GM12873 (cell line): ENCODE data around the gene ZBTB11.

Experiments
- TF ChIP-seq, protein P1 (sequence below): IDR thresholded peaks from 2 replicates; pipeline ENCODE4 v1.5.1; 2012; ENCODE audit warnings: low read depth, mild to moderate bottlenecking, moderate library complexity, low read length, control low read depth; ENCODE audit not compliant: insufficient read depth; ENCODE audit errors: missing control alignments

The ZBTB11 gene

DNA sequence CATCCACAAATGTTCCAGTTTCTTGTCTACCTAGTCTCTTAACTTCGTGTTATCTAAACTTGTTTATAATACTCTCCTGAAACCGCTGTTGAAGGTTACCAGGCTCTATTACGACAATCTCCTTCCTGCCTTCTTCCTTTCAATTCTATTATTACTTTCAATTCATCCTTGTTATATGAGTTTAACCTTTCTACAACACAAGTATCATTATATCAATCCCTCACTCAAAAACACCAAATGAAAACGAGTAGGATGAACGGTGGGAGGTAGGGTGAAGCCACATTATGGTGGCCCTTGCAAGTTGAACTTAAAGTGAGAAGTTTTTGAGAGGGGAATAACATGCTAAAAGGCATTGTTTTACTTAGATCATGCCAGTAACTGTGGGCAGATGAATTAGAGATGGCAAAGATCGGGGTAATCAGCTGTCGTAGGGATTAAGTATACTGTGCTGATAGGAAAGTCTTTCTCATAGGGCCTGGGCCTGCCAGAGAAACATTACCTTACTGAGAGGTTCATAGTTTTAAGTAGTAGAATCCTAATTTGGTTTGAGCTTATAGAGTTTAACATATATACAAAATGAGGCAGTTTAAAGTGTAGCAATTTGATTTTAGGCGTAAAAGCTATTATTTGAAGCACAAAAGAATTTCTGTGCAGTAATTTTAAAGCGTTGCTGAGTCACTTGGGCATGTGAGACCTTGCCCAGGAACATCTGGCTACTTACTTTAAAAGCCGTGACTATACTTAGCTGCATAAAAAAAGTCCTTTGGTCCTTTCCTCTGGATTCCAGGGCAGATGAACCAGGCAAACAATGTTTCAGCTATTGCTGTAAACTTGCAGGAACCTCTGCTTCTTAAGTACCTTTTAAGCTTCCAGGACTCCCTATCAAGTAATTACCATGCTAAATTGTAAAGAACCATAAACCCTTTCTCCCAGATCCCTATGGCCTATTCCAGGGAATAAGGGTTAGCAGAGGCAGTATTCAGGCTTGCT, 44.2 kb upstream of the ZBTB11 start:
- TF ChIP-seq, protein P1, sequence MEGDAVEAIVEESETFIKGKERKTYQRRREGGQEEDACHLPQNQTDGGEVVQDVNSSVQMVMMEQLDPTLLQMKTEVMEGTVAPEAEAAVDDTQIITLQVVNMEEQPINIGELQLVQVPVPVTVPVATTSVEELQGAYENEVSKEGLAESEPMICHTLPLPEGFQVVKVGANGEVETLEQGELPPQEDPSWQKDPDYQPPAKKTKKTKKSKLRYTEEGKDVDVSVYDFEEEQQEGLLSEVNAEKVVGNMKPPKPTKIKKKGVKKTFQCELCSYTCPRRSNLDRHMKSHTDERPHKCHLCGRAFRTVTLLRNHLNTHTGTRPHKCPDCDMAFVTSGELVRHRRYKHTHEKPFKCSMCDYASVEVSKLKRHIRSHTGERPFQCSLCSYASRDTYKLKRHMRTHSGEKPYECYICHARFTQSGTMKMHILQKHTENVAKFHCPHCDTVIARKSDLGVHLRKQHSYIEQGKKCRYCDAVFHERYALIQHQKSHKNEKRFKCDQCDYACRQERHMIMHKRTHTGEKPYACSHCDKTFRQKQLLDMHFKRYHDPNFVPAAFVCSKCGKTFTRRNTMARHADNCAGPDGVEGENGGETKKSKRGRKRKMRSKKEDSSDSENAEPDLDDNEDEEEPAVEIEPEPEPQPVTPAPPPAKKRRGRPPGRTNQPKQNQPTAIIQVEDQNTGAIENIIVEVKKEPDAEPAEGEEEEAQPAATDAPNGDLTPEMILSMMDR: no peak

DNA sequence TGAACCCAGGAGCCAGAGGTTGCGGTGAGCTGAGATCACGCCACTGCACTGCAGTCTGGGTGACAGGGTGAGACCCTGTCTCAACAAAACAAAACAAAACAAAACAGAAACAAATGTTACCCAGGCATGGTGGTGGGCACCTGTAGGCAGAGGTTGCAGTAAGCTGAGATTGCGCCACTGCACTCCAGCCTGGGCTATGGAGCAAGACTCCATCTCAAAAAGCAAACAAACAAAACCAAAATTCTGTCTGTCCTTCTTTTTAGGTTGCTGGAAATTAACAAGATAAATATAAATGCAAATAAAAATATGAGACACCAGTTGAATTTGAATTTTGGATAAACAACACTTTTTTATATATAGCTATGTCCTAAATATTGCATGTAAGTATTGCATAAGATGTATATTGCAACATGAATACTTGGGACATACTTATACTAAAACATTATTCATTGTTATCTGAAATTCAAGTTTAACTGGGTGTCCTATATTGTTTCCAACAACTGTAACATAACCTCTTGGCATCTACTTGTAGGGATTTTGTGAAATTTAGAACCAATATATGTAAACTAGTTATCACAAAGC, 42.8 kb upstream of the ZBTB11 start:
- TF ChIP-seq, protein P1: no peak

DNA sequence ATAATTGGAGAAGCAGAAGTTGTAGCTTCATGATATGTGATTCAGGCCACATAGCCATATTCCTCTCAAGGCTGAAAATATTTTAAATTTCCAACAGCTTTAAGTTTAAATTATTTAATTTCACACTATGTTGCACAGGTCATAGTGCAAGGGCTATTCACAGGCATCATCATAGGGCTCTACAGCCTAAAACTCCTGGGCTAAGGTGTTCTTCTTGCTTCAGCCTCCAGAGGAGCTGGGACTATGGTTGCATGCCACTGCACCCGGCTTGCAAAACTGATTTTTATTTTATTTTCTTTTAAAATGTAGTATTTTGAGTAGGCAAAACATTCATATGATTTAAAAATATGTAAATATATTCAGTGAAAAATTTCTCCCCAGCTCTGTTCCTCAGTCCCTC, 41.5 kb upstream of the ZBTB11 start:
- TF ChIP-seq, protein P1: no peak

DNA sequence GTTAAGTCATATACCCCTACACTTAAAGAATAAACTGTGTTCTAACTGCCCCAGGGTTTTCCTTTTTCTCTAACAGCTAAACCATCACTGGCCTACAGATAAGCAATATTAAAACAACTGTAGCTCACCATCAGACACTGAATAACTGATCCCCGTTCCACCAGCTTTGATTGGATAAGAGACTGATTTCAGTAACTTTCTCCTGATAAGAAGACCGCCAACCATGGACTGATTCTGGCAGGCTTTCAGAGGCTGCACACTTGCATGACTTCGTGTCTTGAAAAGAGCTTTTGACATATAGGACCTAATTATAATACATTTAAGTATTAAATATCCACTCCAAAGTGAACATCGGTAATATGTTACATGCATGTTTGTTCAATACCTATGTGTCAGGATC, 32.2 kb upstream of the ZBTB11 start:
- TF ChIP-seq, protein P1: no peak

DNA sequence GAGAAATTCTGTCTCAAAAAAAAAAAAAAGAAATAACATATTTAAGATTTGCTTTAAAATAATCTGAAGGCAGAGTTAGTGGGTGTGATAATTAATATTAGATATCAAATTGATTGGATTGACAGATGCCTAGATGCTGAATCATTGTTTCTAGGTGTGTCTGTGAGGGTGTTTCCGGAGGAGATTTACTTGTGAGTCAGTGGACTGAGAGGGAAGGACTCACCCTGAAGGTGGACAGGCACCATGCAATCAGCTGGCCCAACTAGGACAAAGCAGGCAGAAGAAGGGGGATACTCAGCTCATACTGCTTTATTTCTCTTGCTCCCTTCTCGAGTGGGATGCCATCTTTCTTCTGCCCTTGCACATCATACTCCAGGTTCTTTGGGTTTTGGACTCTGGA, 26.2 kb upstream of the ZBTB11 start:
- TF ChIP-seq, protein P1: no peak

DNA sequence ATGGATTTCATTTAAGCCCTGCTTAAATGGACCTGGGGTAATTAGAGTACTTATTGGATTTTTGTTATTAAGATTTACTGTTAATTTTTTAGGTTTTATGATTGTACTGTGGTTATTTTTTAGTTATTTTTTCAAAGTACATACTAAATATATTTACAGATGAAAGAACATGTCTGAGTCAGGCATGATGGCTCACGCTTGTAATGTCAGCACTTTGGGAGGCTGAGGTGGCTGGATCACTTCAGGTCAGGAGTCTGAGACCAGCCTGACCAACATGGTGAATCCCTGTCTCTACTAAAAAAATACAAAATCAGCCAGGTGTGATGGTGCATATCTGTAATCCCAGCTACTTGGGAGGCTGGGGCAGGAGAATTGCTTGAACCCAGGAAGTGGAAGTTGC, 25.8 kb upstream of the ZBTB11 start:
- TF ChIP-seq, protein P1: no peak
